ENCODE data around the gene WDR27.

WDR27 gene

DNA sequence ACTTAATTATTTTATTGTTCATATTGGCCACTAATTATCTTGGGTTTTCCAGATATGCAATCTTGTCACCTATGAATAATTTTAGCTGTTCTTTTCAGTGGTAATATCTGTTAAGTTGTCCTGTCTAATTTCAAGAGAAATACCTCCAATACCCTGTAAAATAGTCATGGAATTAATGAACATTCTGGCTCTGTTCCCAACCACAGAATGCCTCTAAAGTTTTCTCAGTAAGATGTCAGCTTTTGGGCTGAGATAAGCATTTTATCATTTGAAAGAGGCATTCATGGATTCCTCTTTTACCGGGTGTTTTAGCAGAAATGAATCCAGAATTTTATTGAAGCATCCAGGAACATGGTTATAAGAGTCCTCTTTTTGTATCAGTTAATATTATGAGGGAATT, 109.3 kb downstream of the WDR27 start:
- DNase-seq (ENCODE audit: low spot score): peak; percentile 36

DNA sequence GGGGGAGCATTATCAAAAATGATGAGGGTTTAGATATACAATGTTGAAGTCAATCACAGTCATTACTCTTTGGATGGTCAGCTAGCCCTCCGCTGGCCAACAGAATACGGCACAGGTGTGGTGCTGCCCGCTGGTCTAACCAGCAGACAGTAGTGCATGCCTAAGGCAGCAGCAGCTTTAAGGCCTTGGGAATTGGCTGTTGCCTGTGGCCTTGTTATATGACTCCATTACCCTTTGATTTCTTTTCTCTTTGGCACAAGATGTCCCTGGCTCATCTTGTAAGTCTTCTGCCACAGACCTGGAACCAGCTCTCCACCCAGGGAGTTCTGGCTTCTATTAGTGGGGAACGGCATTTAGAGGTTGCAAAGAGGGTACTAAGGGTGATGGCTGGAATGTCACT, 110.2 kb downstream of the WDR27 start:
- DNase-seq (ENCODE audit: low spot score): no peak

DNA sequence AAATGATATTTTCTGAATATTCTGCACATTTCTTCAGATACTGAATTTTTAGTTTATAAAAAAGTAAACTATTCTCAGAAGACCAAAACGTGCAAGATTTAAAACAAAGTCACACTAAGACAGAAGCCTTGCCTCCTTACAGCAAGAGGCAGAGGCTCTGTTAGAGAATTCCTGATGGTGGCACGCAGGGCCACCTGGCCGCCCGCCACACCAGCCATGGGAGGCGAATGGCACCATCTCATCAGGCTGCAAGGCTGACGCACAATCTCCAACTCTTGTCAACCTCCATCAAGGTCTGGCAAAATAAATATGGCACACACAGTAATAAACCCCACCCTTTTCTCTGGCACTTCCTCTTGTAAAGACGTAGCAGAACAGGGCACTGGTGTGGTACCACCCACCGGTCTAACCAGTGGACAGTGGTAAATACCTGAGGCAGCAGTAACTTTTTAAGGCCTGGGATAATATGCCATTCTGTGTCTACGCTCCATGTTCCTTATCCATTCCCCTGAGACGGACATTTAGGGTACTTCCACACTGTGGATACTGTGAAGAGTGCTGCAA, 111.4 kb downstream of the WDR27 start:
- no peak for DNase-seq (ENCODE audit: low spot score)

DNA sequence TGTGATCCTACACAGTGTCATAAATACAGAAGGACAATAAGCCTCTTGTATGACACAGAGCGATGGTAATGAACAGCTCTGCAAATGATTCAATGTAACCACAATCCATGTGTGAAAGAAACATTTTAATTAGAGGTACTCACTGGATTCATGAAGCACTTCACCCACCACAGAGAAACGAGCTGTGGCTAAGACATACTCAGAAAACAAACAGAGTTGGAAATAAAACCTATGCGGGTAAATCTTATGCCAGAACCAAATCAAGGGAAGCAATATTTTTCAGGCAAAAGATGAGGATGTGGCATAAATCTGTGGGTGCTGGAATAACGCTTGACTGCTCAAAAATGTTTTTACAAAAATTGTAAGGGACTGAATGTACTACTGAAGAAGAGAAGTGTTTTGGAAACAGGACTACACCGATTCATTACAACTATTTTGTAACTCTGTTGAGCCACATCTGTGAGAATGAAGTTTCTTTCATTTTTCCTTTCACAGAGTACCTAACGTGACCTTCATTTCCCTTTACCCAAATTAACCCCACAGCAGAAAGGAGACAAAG, 112.1 kb downstream of the WDR27 start:
- DNase-seq (ENCODE audit: low spot score): peak; percentile 11

DNA sequence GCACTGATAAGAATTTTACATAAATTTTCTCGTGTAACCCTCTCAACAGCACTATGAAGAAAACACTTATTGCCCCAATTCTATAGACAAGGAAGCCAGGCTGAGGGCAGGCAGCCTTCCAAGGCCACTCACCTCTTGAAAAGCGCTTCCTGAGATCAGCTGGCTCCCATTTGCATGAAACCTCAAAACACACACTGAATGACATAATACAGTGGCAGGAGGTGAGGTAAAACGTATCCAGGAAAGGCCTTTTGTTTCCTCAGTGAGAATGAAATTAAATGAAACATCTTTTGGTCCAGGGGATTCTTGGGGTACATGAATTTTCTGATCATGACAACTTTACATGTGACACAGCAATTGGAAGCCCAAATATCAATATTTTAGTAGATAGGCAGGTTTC, 112.5 kb downstream of the WDR27 start:
- DNase-seq (ENCODE audit: low spot score): no peak

DNA sequence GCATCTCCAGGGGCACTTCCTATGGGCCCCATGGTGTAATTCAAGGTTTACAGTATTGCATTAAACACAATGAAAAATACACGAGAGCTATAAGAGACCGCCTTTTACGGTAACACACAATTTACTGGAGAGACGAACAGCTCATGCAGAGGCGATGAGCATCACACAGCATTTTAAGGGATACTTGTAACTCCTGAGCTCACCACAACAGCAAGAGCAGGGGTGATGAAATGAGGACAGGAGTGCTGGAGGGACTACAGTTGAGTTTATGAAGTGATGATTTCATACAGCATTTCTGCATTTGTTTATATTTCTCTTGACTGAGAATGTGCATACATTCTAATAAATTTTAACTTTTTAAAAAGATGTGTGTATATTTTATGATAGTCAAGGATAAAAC, 113.9 kb downstream of the WDR27 start:
- no peak for DNase-seq (ENCODE audit: low spot score)

DNA sequence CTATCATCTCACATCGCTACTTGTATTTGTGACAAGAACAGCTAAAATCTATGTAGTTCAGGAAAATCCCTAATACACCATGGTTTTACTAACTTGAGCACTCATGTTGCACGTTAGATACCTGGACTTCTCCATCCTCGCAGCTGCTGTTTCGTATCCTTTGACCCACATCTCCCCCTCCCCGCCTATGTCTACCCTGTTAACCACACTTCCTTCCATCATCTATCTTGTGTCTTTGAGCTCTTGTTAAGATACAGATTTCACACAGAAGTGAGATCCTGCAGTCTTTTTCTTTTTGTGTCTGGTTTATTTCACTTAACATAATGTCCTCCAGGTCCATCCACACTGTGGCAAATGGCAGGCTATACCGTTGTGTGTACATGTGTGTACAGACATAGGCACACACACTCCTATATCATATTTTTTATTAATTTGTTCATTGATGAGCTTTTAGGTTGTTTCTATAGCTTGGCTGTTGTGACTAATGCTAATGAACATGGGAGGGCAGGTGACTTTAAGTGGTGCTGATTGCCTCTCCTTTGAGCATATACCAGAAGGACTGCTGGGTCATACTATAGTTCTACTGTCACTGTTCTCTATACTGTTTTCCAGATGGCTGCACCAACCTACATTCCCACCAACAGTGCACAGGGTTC, 117.8 kb downstream of the WDR27 start:
- DNase-seq (ENCODE audit: low spot score): no peak

DNA sequence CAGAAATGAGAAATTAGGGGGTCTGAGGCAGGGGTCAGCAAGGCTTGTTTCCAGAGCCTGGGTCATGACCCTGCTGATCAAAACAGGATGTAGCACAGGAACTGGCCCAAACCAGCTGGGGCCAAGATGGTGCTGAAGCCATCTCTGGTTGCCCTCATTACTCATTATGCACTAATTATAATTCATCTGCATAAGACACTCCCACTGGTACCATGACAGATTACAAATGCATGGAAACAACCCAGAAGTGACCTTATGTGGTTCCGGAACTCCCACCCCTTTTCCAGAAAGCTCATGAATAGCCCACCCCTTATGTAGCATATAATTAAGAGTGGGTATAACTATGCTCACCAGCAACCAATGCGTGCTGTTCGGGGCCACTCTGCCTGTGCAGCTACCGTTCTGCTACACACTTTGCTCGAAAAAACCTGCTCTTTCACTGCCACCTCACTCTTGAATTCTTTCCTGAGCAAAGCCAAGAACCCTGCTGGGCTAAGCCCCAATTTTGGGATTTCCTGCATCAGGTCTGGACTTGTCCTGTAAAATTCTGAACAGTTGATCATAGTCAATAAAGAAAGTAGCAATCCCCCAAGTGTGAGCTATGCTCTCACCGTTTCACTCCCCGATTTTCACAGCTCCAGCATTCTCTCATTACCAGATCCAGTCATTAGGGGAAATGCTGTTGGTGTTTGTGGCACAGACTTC, 122.3 kb downstream of the WDR27 start:
- DNase-seq (ENCODE audit: low spot score): no peak

DNA sequence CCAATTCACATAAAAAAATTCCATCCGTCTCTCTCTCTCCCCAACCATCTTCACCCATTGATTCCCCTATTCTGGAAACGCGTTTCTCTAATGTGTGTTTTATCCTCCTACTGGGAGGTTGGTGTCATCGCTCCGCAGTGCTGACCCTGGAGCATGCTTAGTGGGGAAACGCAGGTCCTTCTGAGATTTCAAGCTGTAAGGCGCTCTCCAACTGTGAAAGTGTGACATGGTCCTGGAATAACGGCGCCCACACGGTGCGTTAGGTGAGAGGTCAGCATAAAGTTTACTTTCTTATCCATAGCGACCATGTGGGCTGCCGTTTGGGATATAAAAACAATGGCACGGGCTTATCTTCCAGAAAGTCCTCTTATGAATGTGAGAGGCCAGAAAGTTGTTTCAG, 123.9 kb downstream of the WDR27 start:
- no peak for DNase-seq (ENCODE audit: low spot score)

DNA sequence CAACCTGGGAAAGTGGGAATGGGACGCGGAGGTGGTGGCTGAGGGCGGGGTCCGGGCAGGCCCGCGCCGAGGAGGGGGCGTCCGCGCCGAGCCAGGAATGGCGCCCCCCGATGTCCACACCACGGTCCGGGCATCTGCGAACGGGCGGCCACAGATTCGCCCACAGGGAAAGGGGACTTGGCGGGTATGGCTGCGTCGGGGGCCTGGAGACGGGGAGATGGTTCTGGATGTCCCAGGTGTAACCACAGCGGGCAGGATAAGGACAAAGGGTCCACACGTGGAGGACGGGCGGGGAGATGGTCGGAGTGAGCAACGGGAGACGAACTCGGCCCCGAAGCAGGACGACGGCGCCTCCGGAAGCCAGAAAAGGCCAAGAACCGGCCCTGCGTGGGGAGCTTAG, 124.6 kb downstream of the WDR27 start:
- DNase-seq (ENCODE audit: low spot score): no peak

DNA sequence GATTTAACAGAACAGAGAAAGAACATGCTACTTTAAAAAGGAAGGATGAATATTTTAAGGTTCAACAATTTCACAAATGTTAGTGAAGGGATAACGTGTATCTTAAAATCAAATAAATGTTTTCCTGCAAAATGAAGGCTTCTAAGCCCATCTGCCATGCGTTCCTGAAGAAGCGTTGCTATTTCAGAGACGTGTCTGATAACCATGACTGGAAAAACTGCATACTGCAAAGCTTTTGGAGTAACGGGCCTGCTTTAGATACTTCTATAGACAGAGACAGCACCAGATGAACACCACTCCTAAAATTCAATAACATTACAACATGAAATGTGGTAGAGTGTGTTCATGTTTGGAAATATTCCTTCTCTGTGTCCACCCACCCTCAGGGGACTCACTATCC, 126.0 kb downstream of the WDR27 start:
- no peak for DNase-seq (ENCODE audit: low spot score)

DNA sequence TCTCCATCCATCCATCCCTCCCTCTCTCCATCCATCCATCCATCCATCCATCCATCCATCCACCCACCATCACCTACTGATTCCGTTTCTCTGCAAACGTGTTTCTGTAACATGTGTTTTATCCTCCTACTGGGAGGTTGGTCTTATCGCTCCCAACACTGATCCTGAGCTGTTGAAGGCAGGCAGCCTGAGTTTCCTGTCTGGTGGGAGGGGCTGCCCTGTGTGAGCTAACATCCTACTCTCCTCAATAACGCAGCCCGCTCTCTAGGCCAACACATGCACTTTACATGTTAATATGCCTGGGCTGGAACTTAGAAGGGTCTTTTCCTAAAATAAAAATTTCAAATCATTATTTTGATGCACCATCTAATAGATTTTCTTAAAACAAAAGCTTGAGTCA, 126.5 kb downstream of the WDR27 start:
- no peak for DNase-seq (ENCODE audit: low spot score)

DNA sequence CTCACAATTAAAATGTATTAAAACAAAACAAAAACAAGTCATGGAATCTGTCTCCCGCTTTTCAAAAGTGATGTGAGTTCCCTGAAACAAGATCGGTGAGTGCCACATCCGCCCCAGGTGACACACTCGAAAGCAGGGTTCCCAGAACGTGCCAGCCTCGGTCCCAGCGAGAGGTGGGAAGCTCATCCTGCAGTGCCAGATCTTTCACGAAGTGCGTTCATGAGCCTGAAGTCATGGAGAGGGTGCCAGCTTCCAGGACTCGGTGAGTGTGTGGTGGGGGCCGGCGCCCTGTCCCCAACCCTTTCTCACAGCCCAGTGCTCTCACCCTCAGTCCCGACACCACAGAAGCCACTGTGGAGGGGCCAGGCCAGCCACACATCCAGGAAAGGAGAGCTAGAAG, 127.4 kb downstream of the WDR27 start:
- DNase-seq (ENCODE audit: low spot score): no peak

DNA sequence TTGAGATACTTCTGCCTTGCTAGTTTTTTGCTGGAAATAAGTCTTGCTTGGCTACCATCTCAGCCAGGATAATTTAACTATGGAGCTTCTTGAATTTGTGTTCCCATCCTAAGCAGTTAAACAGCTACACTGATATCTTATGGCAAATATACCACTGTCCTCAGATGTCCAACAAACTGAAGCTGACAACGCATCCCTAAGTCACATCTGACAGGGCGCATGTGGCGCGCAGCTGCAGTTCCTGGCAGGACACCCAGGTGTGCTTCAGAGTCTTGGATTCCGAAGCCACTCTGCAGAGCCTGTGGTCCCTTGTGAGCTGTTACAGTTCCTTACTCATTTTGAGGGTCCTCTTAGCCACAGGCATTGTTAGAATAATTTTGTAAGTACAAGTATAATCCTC, 127.9 kb downstream of the WDR27 start:
- no peak for DNase-seq (ENCODE audit: low spot score)

DNA sequence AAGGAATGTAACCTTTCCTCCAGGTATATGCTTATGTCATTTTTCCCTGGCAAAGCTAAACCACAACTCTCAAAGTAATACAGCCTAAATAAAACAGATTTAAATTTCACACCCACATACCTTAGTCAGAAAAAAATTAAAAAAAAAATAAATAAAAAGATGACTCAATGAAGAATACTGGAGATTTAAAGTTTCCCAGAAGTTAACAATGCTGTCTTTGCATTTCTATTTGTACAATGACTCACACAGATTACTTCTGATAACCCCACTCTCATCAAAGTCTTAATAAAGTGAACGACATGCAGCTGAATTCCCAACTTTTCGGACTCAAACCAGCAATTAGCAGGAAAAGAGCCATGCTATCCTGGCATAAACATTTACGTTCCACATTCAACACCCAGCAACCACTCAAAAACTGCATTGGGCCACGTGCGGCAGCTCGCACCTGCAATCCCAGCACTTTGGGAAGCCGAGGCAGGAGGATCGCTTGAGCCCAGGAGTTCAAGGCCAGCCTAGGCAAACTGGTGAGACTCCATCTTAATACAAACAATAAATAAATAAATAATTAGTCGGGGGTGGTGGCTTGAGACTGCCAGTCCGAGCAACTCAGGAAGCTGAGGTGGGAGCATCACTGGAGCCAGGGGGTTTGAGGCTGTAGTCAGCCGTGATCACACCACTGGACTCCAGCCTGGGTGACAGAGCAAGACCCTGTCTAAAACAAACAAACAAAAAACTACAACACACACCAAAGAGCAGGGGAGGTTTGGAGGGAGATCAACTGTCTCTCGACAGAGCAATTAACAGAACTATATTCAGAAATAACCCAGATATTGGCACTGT, 130.5 kb downstream of the WDR27 start:
- DNase-seq (ENCODE audit: low spot score): peak; percentile 73

DNA sequence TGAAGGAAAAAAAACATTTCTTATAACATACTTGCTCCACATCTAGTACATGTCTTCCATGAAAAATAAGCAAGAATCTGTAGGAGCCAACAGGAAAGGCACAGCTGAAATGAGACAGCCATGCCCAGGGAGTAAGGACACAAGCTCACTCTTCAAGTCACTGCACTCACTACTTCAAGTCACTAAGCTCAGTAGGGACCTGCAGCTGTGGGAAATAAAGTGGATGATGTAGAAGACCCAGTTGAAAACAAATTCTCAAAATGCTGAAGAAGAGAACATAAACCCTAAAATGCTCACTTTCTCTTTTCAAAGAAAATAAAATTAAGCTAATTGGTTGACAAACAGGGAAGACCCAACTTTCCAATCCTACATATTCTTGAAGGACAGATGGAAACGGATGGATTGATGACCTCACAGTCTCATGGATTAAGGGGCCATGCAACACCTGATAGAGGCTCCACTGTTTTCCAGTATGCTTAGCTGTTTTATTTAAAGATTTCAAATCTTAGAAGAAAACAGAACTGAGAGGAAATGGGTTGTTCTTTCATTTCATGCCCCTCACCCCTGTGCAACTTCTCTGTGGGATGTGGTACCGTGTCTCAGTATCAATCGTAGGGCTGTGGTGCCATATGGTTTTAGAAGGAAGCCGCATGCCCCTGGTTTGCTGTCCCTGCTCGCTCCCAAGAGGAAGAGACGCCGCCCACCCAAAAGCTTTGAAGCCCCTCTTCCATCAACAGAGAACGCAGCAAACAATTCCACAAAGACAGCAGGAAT, 133.3 kb downstream of the WDR27 start:
- no peak for DNase-seq (ENCODE audit: low spot score)

DNA sequence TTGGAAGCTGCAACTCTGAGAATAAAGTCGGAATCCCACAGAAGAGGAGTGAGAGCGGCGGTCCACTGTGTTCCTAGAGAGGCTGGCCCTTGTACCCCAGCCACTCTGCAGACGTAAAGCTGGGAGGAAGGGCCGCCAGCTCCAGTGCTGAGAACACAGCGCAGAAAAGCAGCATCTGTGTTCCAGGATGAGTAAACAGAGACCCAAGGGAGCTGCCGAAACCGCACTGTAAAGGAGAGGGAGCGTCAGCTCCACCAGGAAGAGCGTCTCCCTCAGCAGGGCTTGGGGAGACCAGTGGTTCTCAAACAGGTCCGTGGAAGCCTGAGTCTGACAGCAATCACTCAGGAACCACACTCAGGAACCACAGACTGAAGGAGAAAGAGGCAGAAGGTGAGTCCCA, 134.0 kb downstream of the WDR27 start:
- no peak for DNase-seq (ENCODE audit: low spot score)

DNA sequence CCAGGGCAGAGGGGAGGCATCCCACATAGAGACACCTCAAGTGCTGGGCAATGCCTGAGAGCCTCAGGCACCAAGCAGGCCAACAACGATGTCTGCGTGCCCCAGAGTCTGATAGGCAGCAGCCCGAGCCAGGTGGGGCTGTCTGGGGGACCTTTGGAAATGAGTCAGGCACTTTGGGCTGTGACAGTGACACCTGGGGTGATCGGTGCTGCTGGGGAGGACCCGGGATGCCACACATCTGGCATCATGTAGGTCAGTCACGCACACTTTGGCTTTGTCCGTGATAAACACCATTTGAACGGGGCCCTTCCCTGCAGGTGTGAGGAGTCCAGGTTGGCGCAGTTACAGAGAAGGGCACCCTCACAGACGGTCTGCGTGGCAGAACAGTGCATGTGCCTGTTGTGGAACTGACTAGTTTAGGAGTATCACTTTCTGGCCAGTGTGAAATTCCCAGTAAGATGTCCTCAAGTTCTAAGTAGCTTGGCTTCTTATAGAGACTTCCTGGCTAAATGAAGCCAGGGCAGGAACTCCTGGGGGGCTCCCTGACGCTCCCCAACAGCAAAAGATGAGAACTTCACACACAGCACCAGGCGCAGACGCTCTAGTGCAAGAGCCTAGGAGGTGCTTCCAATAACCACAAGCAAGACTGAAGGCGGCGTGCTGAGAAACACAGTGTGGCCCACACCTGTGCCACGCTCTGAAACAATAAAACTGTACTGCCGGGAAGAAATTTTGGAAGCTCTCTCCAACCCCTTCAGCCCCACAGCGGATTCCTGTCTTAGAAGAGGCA, 134.7 kb downstream of the WDR27 start:
- DNase-seq (ENCODE audit: low spot score): no peak

DNA sequence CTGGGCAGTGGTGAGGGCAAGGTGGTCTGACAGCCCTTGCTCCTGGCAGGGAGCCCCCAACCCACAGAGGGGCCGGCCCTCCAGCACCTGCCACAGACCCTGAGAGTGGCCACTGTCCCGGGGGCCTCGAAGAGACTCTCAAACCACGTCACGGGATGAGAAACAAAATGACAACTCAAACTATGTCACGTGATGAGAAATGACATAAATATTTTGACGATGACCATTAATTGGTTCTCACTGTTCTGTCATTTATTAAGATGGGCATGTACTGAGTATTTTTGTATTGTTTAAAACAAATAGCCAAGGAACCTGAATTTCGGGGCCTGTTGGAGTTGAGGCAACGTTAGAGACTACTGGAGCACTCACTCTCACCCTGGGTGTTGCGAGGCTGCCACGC, 135.5 kb downstream of the WDR27 start:
- DNase-seq (ENCODE audit: low spot score): no peak

DNA sequence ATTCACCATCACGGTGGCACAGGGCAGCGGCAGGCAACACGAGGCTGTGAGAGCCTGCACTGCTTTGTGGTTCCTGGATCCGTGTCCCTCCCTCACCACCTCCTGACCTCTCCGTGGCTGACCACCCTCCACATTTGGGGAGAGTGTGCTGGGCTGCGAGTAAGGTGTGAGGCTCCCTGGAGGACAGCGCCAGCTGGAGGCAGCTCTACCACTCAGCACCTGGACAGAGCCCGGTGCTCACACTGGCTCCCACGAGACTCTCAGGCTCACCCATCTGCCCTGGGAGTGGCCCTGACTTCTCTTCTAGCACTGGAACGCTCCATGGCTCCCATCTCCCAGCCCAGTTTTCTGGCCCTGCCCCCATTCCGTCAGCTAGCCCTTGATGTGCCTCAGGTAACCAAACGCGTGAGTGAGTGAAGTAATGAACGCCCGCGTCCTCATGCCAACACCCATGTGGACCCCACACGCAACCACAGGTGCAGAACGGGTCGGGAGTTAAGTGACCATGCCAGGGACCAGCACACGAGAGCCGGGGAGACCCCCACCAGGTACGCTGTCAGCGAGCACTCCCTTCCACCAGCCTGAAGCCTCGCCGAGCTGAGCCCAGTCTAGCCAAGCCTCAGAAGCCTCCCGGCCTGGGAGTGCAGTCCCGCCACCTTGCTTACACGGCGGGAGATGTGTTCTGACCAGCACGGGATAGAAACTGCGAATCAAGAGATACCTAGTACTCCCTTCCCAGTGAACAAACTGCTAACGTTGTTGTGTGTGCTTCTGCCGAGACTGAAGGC, 137.2 kb downstream of the WDR27 start:
- DNase-seq (ENCODE audit: low spot score): no peak

Measured in COLO829 (cell line).